Liver (tissue), 9 donors: Measurements from ENCODE around the gene SLC24A3. TPM values are rescaled to one million over a fixed set of nuclear protein-coding genes. Genes with fewer than 3 reads are reported as not detected.

Experiments used
- DNase-seq: peaks from one replicate; pipeline ENCODE4 v3.0.0-alpha.2; 2017; ENCODE audit warnings: low spot score
- H3K27ac ChIP-seq, 2 donors: one replicate each; pipeline ENCODE4 v1.7.0; 2013; ENCODE audit warnings: inconsistent platforms in 2 of 2, low read length in 2 of 2, control low read depth in 1 of 2, low read depth in 1 of 2, mild to moderate bottlenecking in 1 of 2
- H3K27me3 ChIP-seq, 4 donors: one replicate each; pipeline versions ENCODE4 v1.6.1 to v1.7.0; 2013; ENCODE audit warnings: low read length in 3 of 4, inconsistent platforms in 1 of 4, mild to moderate bottlenecking in 1 of 4, moderate library complexity in 1 of 4; ENCODE audit not compliant: control insufficient read depth in 4 of 4, insufficient read depth in 4 of 4
- H3K36me3 ChIP-seq, 4 donors: one replicate each; pipeline versions ENCODE4 v1.6.1 to v1.7.0; 2013; ENCODE audit warnings: low read length in 3 of 4, mild to moderate bottlenecking in 3 of 4, low read depth in 1 of 4, moderate library complexity in 1 of 4; ENCODE audit not compliant: control insufficient read depth in 4 of 4, insufficient read depth in 3 of 4
- H3K4me1 ChIP-seq, 4 donors: one replicate each; pipeline versions ENCODE4 v1.6.1 to v1.7.0; 2013; ENCODE audit warnings: low read length in 3 of 4, mild to moderate bottlenecking in 3 of 4, moderate library complexity in 1 of 4; ENCODE audit not compliant: control insufficient read depth in 4 of 4, insufficient read depth in 4 of 4
- H3K4me3 ChIP-seq, 3 donors: one replicate each; pipeline versions ENCODE4 v1.6.1 to v1.7.0; 2013; ENCODE audit warnings: low read length in 3 of 3, control low read depth in 1 of 3, low read depth in 1 of 3, mild to moderate bottlenecking in 1 of 3
- H3K9ac ChIP-seq, 2 donors: one replicate each; pipeline ENCODE4 v1.7.0; 2013; ENCODE audit warnings: low read length in 2 of 2, mild to moderate bottlenecking in 2 of 2, moderate library complexity in 2 of 2, control low read depth in 1 of 2, low read depth in 1 of 2
- H3K9me3 ChIP-seq, 4 donors: one replicate each; pipeline versions ENCODE4 v1.6.1 to v1.7.0; 2013; ENCODE audit warnings: low read length in 3 of 4; ENCODE audit not compliant: control insufficient read depth in 4 of 4
- ATF3 ChIP-seq: IDR thresholded peaks from 2 replicates; pipeline ENCODE4 v1.6.1; 2016; ENCODE audit warnings: antibody characterized with exemption
- CTCF ChIP-seq: fragments of 150-350 bp; IDR thresholded peaks from 2 replicates; pipeline ENCODE4 v1.5.1; 2017; ENCODE audit warnings: improper control_type of control experiment, low read depth, low read length; ENCODE audit not compliant: missing input control
- EGR1 ChIP-seq, 2 donors: IDR thresholded peaks; 2 replicates each; pipeline ENCODE4 v1.6.1; 2016 to 2018; ENCODE audit warnings: antibody characterized with exemption in 2 of 2, low read depth in 2 of 2
- FOXA2 ChIP-seq: IDR thresholded peaks from 2 replicates; pipeline ENCODE4 v1.6.1; 2016; ENCODE audit warnings: antibody characterized with exemption
- GABPA ChIP-seq, 2 donors: IDR thresholded peaks in 1 of 2; conservative IDR thresholded peaks in 1 of 2; 2 replicates each; pipeline ENCODE4 v1.6.1; 2016; ENCODE audit warnings: antibody characterized with exemption in 2 of 2, mild to moderate bottlenecking in 1 of 2, moderate library complexity in 1 of 2
- HNF4A ChIP-seq, 2 donors: conservative IDR thresholded peaks; 2 replicates each; pipeline ENCODE4 v1.6.1; 2016; ENCODE audit warnings: antibody characterized with exemption in 2 of 2, mild to moderate bottlenecking in 2 of 2
- HNF4G ChIP-seq: IDR thresholded peaks from 2 replicates; pipeline ENCODE4 v1.6.1; 2016; ENCODE audit warnings: antibody characterized with exemption
- JUND ChIP-seq, 2 donors: IDR thresholded peaks; 2 replicates each; pipeline ENCODE4 v1.6.1; 2016; ENCODE audit warnings: antibody characterized with exemption in 2 of 2
- NR2F2 ChIP-seq: IDR thresholded peaks from 2 replicates; pipeline ENCODE4 v1.6.1; 2016; ENCODE audit warnings: antibody characterized with exemption
- RAD21 ChIP-seq, 2 donors: IDR thresholded peaks; 2 replicates each; pipeline ENCODE4 v1.6.1; 2016; ENCODE audit warnings: antibody characterized with exemption in 2 of 2, mild to moderate bottlenecking in 2 of 2
- SP1 ChIP-seq: IDR thresholded peaks from 2 replicates; pipeline ENCODE4 v1.6.1; 2018; ENCODE audit warnings: antibody characterized with exemption, mild to moderate bottlenecking
- TAF1 ChIP-seq: conservative IDR thresholded peaks from 2 replicates; pipeline ENCODE4 v1.6.1; 2016; ENCODE audit warnings: antibody characterized with exemption, mild to moderate bottlenecking
- YY1 ChIP-seq: IDR thresholded peaks from 2 replicates; pipeline ENCODE4 v1.6.1; 2016; ENCODE audit warnings: antibody characterized with exemption, mild to moderate bottlenecking
- WGBS: extraction: QIAGEN DNeasy Blood & Tissue Kit; methylation state at CpG from one replicate; pipeline ENCODE4 v1.1.7; 2013; 5-methylcytosine and 5-hydroxymethylcytosine counted together
- polyA plus RNA-seq, 2 donors: library from polyadenylated mRNA; stranded (reverse) in 1 of 2; unstranded in 1 of 2; fragments of 200-250 nt in 1 of 2; fragments of >200 nt in 1 of 2; fragmentation: Nextera tagmentation in 1 of 2; extraction: Ambion mirVana in 1 of 2; gene quantifications; one replicate each; pipeline versions ENCODE4 v1.2.1 to v1.2.3, GENCODE V29; 2013 to 2015
- total RNA-seq, 2 donors: library from RNA; depleted of rRNA; stranded (reverse); fragments of >200 nt; gene quantifications; one replicate each; pipeline ENCODE4 v1.2.3, GENCODE V29; 2014
- TF ChIP-seq, protein P1 (sequence below): IDR thresholded peaks from 2 replicates; pipeline ENCODE4 v1.6.1; 2016; ENCODE audit warnings: antibody characterized with exemption
- TF ChIP-seq, protein P2 (sequence below): IDR thresholded peaks from 2 replicates; pipeline ENCODE4 v1.6.1; 2016; ENCODE audit warnings: antibody characterized with exemption
- TF ChIP-seq, protein P3 (sequence below): IDR thresholded peaks from 2 replicates; pipeline ENCODE4 v1.6.1; 2016; ENCODE audit warnings: antibody characterized with exemption, mild to moderate bottlenecking
- donor health status: healthy.
- donor health status: healthy.
- donor health status: healthy.
- donor health status: healthy.
- donor health status: healthy.

Gene SLC24A3
- total and polyA plus RNA-seq, 4 donors = 0.28 to 1.8 (median 0.46) TPM

GRCh38 chr20:19256085-19256484, 43.6 kb downstream of the SLC24A3 start:
- Histone ChIP-seq H3K9ac (no peak overlapping the region), H3K27me3 (peaks cover 0 to 6% (median 0%) of the 10 kb centered on the region in 4 donors), H3K9me3 (no peaks in the 10 kb centered on the region), H3K36me3 (no peaks in the 10 kb centered on the region), H3K27ac (no peak overlapping the region), H3K4me1 (no peaks in the 10 kb centered on the region), H3K4me3 (no peak overlapping the region)
- no peak for TF ChIP-seq NR2F2
- TF ChIP-seq, protein P1, sequence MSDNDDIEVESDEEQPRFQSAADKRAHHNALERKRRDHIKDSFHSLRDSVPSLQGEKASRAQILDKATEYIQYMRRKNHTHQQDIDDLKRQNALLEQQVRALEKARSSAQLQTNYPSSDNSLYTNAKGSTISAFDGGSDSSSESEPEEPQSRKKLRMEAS = no peak
- no peak for TF ChIP-seq FOXA2
- TF ChIP-seq CTCF = no peak
- TF ChIP-seq ATF3 = no peak
- TF ChIP-seq, protein P2, sequence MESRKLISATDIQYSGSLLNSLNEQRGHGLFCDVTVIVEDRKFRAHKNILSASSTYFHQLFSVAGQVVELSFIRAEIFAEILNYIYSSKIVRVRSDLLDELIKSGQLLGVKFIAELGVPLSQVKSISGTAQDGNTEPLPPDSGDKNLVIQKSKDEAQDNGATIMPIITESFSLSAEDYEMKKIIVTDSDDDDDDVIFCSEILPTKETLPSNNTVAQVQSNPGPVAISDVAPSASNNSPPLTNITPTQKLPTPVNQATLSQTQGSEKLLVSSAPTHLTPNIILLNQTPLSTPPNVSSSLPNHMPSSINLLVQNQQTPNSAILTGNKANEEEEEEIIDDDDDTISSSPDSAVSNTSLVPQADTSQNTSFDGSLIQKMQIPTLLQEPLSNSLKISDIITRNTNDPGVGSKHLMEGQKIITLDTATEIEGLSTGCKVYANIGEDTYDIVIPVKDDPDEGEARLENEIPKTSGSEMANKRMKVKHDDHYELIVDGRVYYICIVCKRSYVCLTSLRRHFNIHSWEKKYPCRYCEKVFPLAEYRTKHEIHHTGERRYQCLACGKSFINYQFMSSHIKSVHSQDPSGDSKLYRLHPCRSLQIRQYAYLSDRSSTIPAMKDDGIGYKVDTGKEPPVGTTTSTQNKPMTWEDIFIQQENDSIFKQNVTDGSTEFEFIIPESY = no peak
- TF ChIP-seq, protein P3, sequence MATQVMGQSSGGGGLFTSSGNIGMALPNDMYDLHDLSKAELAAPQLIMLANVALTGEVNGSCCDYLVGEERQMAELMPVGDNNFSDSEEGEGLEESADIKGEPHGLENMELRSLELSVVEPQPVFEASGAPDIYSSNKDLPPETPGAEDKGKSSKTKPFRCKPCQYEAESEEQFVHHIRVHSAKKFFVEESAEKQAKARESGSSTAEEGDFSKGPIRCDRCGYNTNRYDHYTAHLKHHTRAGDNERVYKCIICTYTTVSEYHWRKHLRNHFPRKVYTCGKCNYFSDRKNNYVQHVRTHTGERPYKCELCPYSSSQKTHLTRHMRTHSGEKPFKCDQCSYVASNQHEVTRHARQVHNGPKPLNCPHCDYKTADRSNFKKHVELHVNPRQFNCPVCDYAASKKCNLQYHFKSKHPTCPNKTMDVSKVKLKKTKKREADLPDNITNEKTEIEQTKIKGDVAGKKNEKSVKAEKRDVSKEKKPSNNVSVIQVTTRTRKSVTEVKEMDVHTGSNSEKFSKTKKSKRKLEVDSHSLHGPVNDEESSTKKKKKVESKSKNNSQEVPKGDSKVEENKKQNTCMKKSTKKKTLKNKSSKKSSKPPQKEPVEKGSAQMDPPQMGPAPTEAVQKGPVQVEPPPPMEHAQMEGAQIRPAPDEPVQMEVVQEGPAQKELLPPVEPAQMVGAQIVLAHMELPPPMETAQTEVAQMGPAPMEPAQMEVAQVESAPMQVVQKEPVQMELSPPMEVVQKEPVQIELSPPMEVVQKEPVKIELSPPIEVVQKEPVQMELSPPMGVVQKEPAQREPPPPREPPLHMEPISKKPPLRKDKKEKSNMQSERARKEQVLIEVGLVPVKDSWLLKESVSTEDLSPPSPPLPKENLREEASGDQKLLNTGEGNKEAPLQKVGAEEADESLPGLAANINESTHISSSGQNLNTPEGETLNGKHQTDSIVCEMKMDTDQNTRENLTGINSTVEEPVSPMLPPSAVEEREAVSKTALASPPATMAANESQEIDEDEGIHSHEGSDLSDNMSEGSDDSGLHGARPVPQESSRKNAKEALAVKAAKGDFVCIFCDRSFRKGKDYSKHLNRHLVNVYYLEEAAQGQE = no peak
- TF ChIP-seq YY1 = no peak
- no peak for TF ChIP-seq RAD21 (IDR thresholded peaks at IDR 0.05)
- TF ChIP-seq HNF4G = no peak
- no peak for TF ChIP-seq EGR1 (IDR thresholded peaks at IDR 0.05; ENCODE audit: low read depth in 2 of 2)
- TF ChIP-seq TAF1 = no peak
- no peak for DNase-seq
- WGBS = 93% methylated on average over 2 of the region's 2 CpGs

DNA sequence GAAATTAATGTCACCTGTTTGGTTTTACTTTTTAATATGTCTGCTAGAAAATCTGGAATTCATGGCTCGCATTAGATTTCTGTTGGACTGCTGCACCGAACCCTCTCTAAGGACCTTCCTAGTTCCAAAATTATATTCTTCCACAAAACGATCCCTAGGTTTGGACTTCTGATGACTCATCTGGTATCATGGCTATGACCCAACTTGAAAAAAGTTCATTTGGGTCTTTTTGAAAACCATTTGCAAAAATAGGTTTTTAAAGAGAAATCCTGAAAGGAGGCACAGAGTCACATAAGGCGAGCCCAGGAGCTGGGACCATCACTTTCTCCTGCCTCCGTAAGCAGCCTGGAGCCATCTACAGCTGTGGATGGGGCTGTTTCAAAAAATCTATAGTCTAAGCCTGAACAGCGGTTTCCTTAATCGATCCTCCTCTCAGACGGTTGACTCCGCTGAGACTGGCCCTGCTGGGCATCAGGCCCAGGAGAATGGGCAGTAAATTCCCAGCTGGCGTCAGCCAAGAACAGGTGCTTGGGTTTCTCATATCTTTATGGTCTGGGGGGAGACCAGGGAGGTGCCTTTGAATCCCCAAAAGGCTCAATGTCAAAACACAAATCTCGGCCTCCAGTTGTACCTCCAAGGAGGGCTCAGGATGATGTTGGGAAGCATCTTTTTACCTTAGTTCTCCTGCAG, 44.6 kb downstream of the SLC24A3 start:
- H3K4me1 ChIP-seq = no peaks in the 10 kb centered on the region
- no peaks in the 10 kb centered on the region for H3K27me3 ChIP-seq
- 83% methylated on average over 11 of the region's 11 CpGs for WGBS
- no peaks in the 10 kb centered on the region for H3K9me3 ChIP-seq
- H3K4me3 ChIP-seq = no peak overlapping the region
- no peaks in the 10 kb centered on the region for H3K36me3 ChIP-seq
- no peak for DNase-seq
- no peak overlapping the region for H3K27ac ChIP-seq
- H3K9ac ChIP-seq = no peak overlapping the region
- TF ChIP-seq, protein P1 = no peak
- TF ChIP-seq CTCF = no peak
- no peak for TF ChIP-seq FOXA2
- no peak for TF ChIP-seq ATF3
- TF ChIP-seq, protein P3 = no peak
- no peak for TF ChIP-seq JUND (IDR thresholded peaks at IDR 0.05)
- TF ChIP-seq YY1 = no peak
- no peak for TF ChIP-seq GABPA (IDR thresholded peaks at IDR 0.05 in 1 of 2, conservative IDR thresholded peaks at IDR 0.05 in 1 of 2)
- no peak for TF ChIP-seq RAD21 (IDR thresholded peaks at IDR 0.05)
- no peak for TF ChIP-seq SP1
- no peak for TF ChIP-seq HNF4A (conservative IDR thresholded peaks at IDR 0.05)
